Left ventricle myocardium inferior (tissue), 1 donor: Measurements from ENCODE around the gene TMEM245. TPM values are rescaled to one million over a fixed set of nuclear protein-coding genes. Genes with fewer than 3 reads are reported as not detected.
"Not testable (repeated sequence)": the region's sequence is repeated elsewhere in the genome, so short reads cannot be mapped to it uniquely, and the experiment has no call there.

ENCODE experiments used
- DNase-seq: peaks from one replicate; pipeline ENCODE4 v3.0.0-alpha.2; 2020
- H3K27ac ChIP-seq: fragments of 200-600 bp; replicated peaks from 2 replicates; pipeline ENCODE4 v1.8.0; 2021
- H3K27me3 ChIP-seq: fragments of 200-600 bp; 2 replicates; pipeline ENCODE4 v1.8.0; 2021; ENCODE audit warnings: low read depth
- H3K36me3 ChIP-seq: fragments of 200-600 bp; 2 replicates; pipeline ENCODE4 v1.8.0; 2021
- H3K4me1 ChIP-seq: fragments of 200-600 bp; 2 replicates; pipeline ENCODE4 v1.8.0; 2021
- H3K4me3 ChIP-seq: fragments of 200-600 bp; 2 replicates; pipeline ENCODE4 v1.8.0; 2021; ENCODE audit warnings: mild to moderate bottlenecking, moderate library complexity
- H3K9me3 ChIP-seq: fragments of 200-600 bp; replicated peaks from 2 replicates; pipeline ENCODE4 v1.8.0; 2021
- intact Hi-C: fragments of 100-400 bp; cut with micrococcal nuclease; formaldehyde crosslinking; loops from one replicate; pipeline ENCODE4 v1.11.0; 2022
- microRNA-seq: library from miRNA; unstranded; fragments of <30 nt; microRNA quantifications from one replicate; pipeline ENCODE4 v1.2.0, GENCODE V29; 2020
- total RNA-seq: library from RNA; stranded (reverse); fragmentation: NEBNext Ultra II Directional; extraction: Animal tissue kit (Norgen Biotek cat#: 25700); gene quantifications from one replicate; pipeline ENCODE4 v1.2.1, GENCODE V29; 2021
- TF ChIP-seq, protein P1 (sequence below): fragments of 200-600 bp; IDR thresholded peaks from 2 replicates; pipeline ENCODE4 v1.8.0; 2021; ENCODE audit warnings: antibody characterized with exemption, mild to moderate bottlenecking, borderline replicate concordance
- donor health status: DM: no; HTN: yes; CAD: no; lungs with severe emphysema.

Gene TMEM245
- total RNA-seq, 1 donor from 2014 or later: 97.4 TPM

DNA sequence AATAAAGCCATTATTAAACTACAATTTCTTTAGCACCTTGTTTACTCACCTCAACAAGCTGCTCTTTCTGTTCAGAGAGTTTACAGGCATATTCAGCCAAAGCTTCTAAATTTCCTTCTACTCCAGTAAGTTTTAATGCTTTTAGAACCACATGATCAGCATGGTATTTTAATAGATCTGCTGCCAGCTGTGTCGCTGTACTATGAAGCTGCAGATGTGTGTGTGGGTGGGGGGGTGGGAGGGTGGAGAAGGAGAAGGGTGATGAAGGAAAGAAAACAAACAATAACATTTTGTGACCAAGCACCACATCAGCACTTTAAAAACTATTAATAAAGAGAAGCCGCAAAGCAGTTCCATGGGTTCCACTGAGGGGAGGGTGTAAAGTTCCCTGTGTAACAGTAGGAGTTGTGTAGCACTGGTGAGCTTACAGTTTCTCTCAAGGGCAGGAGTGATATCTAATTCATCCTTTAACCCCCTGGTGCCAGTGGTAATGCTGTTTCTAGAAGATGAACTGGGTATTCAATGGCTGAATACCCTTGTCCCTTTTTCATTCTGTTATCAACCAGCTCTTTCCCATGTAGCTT, 147.0 kb downstream of the TMEM245 start:
- Histone ChIP-seq H3K4me3 (peak overlapping the region; percentile 13), H3K27ac (peak overlapping the region; percentile 79)
- TF ChIP-seq, protein P1, sequence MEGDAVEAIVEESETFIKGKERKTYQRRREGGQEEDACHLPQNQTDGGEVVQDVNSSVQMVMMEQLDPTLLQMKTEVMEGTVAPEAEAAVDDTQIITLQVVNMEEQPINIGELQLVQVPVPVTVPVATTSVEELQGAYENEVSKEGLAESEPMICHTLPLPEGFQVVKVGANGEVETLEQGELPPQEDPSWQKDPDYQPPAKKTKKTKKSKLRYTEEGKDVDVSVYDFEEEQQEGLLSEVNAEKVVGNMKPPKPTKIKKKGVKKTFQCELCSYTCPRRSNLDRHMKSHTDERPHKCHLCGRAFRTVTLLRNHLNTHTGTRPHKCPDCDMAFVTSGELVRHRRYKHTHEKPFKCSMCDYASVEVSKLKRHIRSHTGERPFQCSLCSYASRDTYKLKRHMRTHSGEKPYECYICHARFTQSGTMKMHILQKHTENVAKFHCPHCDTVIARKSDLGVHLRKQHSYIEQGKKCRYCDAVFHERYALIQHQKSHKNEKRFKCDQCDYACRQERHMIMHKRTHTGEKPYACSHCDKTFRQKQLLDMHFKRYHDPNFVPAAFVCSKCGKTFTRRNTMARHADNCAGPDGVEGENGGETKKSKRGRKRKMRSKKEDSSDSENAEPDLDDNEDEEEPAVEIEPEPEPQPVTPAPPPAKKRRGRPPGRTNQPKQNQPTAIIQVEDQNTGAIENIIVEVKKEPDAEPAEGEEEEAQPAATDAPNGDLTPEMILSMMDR: no peak

DNA sequence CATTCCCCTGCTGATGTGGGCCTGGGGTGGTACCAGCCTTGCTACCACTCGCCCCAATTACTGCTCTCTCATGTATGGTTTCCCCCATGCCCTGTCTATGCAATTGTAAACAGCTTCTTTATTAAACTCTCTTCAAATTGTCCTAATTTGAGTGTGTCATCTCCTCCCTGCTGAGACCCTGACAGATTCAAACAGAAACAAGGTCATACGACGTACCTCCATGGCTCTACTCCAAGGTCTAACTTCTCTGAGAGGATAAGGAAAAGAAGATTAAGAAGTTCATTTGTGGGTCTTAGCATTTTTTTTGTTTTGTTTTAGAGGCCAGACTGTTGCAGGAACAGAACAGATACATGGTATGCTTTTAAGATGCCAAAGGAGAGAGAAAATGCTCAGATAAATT, 147.6 kb downstream of the TMEM245 start:
- intact Hi-C loops: loop anchor here (5.0 kb wide), 1 partner anchor 40 kb away; the partner anchor contains the start of gene CTNNAL1
- DNase-seq: no peak
- peak overlapping the region; percentile 79 for H3K27ac ChIP-seq
- TF ChIP-seq, protein P1: no peak
- H3K4me1 ChIP-seq: peaks cover 49% of the 10 kb centered on the region
- no peaks in the 10 kb centered on the region for H3K9me3 ChIP-seq
- H3K27me3 ChIP-seq: no peaks in the 10 kb centered on the region
- peaks cover 13% of the 10 kb centered on the region for H3K36me3 ChIP-seq
- H3K4me3 ChIP-seq: peak overlapping the region; percentile 13

More for the DNA sequence above, 147.0 kb downstream of the TMEM245 start:
- intact Hi-C loops: loop anchor here (5.0 kb wide), 1 partner anchor 40 kb away; the partner anchor contains the start of gene CTNNAL1
- peaks cover 13% of the 10 kb centered on the region for H3K36me3 ChIP-seq
- DNase-seq: no peak
- no peaks in the 10 kb centered on the region for H3K27me3 ChIP-seq
- peaks cover 43% of the 10 kb centered on the region for H3K4me1 ChIP-seq
- no peaks in the 10 kb centered on the region for H3K9me3 ChIP-seq

DNA sequence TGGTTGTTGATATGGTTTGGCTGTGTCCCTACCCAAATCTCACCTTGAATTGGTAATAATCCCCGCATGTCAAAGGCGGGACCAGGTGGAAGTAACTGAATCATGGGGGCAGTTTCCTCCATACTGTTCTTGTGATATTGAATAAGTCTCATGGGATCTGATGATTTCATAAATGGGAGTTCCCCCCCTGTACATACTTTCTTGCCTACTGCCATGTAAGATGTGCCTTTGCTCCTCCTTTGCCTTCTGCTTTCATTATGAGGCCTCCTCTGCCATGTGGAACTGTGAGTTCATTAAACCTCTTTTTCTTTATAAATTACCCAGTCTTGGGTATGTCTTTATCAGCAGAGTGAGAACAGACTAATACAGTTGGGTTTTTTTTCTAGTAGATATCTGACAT, 148.4 kb downstream of the TMEM245 start:
- H3K4me1 ChIP-seq: peaks cover 57% of the 10 kb centered on the region
- H3K4me3 ChIP-seq, DNase-seq, H3K36me3 ChIP-seq, H3K9me3 ChIP-seq, H3K27me3 ChIP-seq: not testable (repeated sequence)
- H3K27ac ChIP-seq: peak overlapping the region; percentile 79
- intact Hi-C loops: loop anchor here (5.0 kb wide), 1 partner anchor 41 kb away; the partner anchor contains the start of gene CTNNAL1

DNA sequence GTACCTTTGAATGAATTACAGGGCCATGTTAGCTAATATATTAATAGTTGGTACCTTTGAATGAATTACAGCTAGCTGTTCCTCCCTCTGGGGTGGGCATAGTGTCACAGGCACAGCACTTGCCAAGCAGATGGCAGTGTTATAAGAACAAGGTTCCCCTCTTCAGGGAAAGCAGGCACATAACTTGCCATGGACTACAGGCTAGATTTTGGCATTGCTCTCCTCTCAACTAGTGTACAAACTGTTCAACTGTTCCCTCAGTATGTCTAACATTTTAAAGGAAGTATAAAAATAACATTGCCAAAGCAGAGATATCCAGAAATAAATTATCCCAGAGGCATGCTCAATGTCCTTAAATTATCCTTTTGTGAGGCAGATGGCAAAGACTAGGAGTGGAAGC, 151.8 kb downstream of the TMEM245 start:
- peak overlapping the region; percentile 86 for H3K27ac ChIP-seq
- intact Hi-C loops: no loop called here
- H3K27me3 ChIP-seq: no peaks in the 10 kb centered on the region
- TF ChIP-seq, protein P1: peak; percentile 11
- peaks cover 56% of the 10 kb centered on the region for H3K4me1 ChIP-seq
- H3K36me3 ChIP-seq: peaks cover 13% of the 10 kb centered on the region
- DNase-seq: peak; percentile 26
- H3K9me3 ChIP-seq: no peaks in the 10 kb centered on the region
- H3K4me3 ChIP-seq: no peak overlapping the region

Small RNAs within 50 kb of the gene (microRNA-seq; reads per million reads assigned to microRNA genes)
- gene MIR32: 217 reads per million, percentile 65 among the genes with 10 or more reads in this experiment

Other genes starting within 250 kb of the TMEM245 start
- 21.4 TPM for gene ELP1, start 185.8 kb downstream of the TMEM245 start, total RNA-seq
- gene ABITRAM, start 185.5 kb downstream of the TMEM245 start, total RNA-seq: 18.4 TPM
- 78.2 TPM for gene CTNNAL1, start 106.4 kb downstream of the TMEM245 start, total RNA-seq
- 2.5 TPM for gene FRRS1L, start 47.3 kb upstream of the TMEM245 start, total RNA-seq
- 13.9 TPM for gene EPB41L4B, start 201.1 kb upstream of the TMEM245 start, total RNA-seq